Activated T-helper 1 cell treated with anti-CD3 and anti-CD28 coated beads, Interleukin-2, amount 50 U/mL, for 16 hours (primary cell): ENCODE data around the gene ST6GALNAC3.

Source experiments
- DNase-seq, 2 donors: peaks; one replicate each; pipeline ENCODE4 v3.0.0-alpha.2; 2020; ENCODE audit warnings: low read depth in 1 of 2, low spot score in 1 of 2

The ST6GALNAC3 gene

DNA sequence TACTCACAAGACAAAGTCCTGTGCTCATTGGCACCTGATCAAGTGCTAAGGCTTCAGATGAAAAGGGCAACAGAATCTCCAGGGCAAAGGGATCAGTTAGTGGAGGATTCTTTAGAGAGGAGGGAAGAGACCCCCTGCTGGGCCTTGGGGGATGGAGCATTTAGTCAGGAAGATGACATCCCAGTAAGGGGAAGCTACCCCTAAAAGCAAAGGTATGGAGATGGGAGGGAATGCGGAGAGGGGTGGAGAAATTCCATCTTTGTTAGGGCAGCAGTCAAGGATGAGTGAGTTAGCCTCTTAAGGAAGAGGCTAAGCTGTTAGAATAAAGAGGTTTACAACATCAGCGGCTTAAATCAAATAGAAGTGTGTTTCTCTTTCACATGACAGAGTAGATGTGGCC is 67.4 kb downstream of the ST6GALNAC3 start:
- no peak for DNase-seq

- DNase-seq: no peak
Observed at GRCh38 chr1:76142771-76143540, 68.4 kb downstream of the ST6GALNAC3 start.

- no peak for DNase-seq
Observed at GRCh38 chr1:76144247-76144646, 69.7 kb downstream of the ST6GALNAC3 start.

DNA sequence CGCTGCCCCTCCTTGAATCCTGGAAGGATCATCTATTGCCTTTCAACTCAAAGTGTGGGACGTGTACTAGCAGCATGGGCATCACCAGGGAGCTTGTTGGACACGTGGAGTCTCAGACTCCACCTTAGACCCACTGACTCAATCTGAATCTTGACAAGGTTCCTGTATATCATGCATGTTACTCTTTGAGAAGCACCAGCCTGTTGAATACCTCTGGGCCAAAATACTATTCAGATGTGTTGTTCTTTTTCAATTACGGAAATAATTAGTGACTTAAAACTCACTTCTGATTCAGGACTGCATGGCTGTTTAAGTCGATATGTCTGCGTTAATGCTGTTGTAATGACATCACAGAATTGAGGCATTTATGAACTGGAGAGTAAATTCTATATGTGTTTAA is 70.8 kb downstream of the ST6GALNAC3 start:
- DNase-seq: no peak

DNA sequence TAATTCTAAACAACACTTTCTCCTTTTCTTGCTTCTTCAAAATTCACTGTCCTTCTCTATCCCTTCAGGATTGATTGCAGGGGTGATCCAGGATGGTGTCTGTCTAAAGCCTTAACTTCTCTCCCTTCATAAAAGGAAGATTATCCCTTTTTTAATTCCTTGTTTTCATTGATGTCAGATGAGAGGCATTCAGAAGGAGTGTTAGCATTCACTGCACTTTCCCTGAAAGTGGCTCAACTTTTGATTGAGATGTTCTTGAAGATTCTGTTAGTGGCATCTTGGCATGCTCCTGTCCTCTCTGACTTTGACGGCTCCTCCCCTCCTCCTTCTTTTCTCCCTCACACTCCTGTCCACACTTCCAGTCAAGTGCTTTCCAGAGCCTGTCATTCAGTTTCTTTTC is 71.6 kb downstream of the ST6GALNAC3 start:
- DNase-seq: no peak

- no peak for DNase-seq
Observed at GRCh38 chr1:76147917-76148316, 73.4 kb downstream of the ST6GALNAC3 start.

DNA sequence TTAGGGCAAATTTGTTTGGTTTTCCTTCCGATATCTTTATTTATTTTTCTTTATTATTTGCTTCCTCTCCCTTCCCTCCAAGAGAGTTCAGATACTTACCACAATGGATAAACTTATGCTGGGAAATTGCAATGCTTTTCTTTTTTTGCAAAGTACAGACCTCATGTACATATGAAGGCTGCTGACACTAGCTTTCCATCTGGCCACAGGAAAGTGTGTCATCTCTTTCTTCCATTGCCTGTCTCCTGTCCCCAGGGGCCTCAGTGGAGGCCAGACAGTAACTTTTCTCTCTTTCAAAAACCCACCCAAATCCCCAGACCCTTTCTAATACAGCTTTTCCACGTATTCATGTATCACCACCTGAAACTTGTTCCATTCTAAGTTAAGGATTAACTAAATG is 73.9 kb downstream of the ST6GALNAC3 start:
- DNase-seq: no peak

GRCh38 chr1:76153841-76154205 is 79.3 kb downstream of the ST6GALNAC3 start:
- DNase-seq: no peak

- peak; percentile 59 to 60 for DNase-seq
Observed at GRCh38 chr1:76154206-76154956, 79.8 kb downstream of the ST6GALNAC3 start.

- no peak for DNase-seq
Observed at GRCh38 chr1:76156987-76157386, 82.4 kb downstream of the ST6GALNAC3 start.

- no peak for DNase-seq
Observed at GRCh38 chr1:76158126-76158525, 83.6 kb downstream of the ST6GALNAC3 start.

GRCh38 chr1:76160225-76160624 is 85.7 kb downstream of the ST6GALNAC3 start:
- DNase-seq: no peak

- no peak for DNase-seq
Observed at GRCh38 chr1:76161451-76161850, 86.9 kb downstream of the ST6GALNAC3 start.

GRCh38 chr1:76162254-76162653 is 87.7 kb downstream of the ST6GALNAC3 start:
- no peak for DNase-seq

- no peak for DNase-seq
Observed at GRCh38 chr1:76164165-76164564, 89.6 kb downstream of the ST6GALNAC3 start.

GRCh38 chr1:76170084-76170483 is 95.5 kb downstream of the ST6GALNAC3 start:
- DNase-seq: no peak

- DNase-seq: no peak
Observed at GRCh38 chr1:76170513-76170912, 96.0 kb downstream of the ST6GALNAC3 start.

DNA sequence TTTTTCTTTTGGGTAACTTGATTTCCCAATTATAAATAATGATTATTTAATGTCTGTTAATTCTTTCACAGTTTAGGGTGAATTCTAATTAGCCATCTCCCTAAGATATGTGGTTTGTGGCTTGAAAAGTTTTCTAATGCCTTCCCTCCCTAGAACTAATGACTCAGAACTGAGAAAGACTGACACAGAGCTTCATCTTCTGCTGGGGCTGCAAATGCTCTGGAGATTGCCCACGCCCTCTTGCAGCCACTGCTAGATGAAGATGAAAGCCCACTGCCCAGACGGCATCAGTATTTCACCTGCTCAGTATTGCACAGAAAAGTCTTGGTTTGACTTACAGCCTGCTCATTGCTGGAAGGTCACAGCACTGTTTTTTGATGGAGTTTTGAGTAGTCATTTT is 101.5 kb downstream of the ST6GALNAC3 start:
- DNase-seq: no peak

- no peak for DNase-seq
Observed at GRCh38 chr1:76177615-76178014, 103.1 kb downstream of the ST6GALNAC3 start.

DNA sequence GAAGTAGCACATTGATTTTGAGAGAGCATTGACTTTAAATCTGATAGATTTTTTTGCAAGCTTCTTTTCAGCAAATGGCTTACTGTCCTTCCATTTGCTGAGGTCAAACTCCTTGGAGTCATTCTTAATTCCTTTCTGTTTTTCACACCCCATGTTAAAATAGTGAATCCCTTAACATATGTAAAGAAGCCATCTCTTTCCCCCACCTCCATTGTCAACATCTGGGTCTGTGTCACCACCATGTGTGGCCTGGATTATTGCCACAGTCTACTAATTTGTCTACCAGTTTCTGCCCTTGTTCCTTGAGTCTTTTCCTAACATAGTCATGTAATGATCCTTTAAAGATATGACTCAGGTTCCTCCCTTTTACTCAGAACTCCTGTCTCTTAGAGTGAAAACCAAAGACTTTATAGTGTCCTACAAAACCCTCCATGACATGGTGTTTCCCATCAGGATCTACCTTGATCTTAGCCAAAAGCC is 104.7 kb downstream of the ST6GALNAC3 start:
- no peak for DNase-seq

DNA sequence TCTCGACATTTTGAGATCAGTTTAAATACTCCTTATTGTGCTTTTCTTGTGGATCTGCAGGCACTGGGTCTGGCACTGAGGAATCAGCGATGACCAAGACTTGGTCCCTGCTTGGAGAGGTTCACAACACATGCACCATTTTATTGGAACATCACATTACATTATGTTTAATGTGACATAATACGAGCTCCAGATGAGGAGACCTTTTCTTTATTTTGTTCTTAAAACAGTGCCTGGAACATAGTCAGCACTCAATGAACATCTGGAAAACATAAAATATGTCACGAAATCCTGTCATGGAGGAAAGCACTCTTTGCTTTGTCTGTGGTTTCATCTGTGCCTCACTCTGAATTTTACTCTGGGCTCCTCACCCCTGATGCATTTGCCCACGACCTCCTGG is 110.7 kb downstream of the ST6GALNAC3 start:
- no peak for DNase-seq

DNA sequence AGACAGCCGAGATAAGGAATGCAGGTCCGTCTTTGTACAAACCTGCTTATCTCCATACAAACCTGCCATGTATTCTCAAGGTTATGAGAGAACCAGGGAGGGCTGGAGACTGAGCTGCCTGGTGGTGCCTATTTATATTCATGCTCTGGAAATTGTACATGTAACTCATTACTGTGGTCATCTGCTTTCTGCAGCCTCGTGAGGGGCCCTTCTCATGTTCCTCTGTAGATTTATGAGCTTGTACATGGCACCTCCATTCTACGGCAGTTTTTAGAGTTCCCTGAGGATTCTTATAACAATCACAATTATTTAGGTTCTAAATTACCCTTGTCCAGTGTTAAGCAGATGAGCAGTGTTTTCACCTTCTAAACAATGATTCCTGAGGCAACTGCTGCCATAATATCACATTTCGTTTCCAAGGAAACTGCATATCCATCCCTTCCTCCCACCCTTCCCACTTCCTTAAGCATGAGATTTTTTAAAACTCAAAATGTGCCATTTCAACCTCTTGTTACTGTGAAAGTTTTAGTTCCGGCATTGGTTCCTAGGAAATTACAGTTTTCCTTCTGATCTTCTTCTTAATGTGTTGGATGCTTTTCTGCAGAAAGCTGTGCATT is 112.1 kb downstream of the ST6GALNAC3 start:
- no peak for DNase-seq
